Measurements from ENCODE around the gene P4HA2. TPM values are rescaled to one million over a fixed set of nuclear protein-coding genes. Genes with fewer than 3 reads are reported as not detected.

Gene P4HA2
- total and polyA plus RNA-seq, 2 of the 8 experiments (the other 6 are each of a cell fraction or from before 2014, with no cell fraction given) = 7.4 to 9.3 TPM

- TF ChIP-seq CTBP2 (IDR thresholded peaks at IDR 0.05; ENCODE audit: borderline replicate concordance, insufficient read depth, insufficient read length, low read length) = no peak
- TF ChIP-seq RXRA (IDR thresholded peaks at IDR 0.05; ENCODE audit: insufficient read depth, low read depth, low read length) = no peak
Observed at GRCh38 chr5:132232465-132232864, 4.8 kb upstream of the P4HA2 start (continued).

Data from H1 (cell line).